GM21360 (cell line): Measurements from ENCODE around the gene G3BP2.

ENCODE experiments used
- ATAC-seq: cut with Tn5 transposase; IDR thresholded peaks from one replicate; pipeline ENCODE4 v1.9.1; 2021; ENCODE audit warnings: mild to moderate bottlenecking, moderate library complexity; ENCODE audit not compliant: unreplicated experiment

The G3BP2 gene

DNA sequence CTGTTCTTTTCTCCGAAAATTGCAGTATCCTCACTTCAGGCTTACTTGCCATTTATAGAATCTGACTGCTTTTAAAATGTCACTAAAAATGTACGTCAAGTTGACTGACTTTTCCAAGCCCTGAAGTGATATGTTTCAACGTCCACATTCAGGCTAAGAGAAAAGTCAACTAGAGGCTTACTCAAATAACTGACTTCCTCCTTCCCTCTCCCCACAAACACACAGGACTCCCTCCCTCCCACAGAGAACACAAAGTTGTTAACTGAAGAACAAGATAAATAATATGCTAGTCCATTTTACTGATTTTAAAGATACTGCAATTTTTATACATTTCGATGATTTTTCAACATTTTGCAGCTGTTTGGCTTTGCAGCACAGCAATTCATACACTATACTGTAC lies 29.1 kb downstream of the G3BP2 start:
- ATAC-seq, result no peak

DNA sequence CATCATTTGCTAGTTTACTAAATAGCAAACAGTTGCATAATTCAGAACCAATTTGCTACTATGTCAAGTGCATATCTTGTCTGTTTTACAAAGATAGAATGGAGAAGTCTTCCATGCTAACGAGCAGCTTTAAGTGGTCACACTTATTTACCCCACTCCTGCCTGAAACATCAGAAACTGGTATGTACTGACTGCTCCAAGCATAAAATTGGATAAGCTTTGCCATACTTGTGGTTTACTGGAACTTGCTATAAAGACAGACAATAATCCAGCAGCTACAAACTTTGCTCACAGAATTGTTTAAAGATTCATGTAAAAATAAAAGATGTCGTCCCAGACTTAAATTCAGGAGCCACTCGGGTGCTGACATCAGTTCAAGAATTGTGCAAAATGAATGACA lies 29.6 kb downstream of the G3BP2 start:
- ATAC-seq, result no peak

DNA sequence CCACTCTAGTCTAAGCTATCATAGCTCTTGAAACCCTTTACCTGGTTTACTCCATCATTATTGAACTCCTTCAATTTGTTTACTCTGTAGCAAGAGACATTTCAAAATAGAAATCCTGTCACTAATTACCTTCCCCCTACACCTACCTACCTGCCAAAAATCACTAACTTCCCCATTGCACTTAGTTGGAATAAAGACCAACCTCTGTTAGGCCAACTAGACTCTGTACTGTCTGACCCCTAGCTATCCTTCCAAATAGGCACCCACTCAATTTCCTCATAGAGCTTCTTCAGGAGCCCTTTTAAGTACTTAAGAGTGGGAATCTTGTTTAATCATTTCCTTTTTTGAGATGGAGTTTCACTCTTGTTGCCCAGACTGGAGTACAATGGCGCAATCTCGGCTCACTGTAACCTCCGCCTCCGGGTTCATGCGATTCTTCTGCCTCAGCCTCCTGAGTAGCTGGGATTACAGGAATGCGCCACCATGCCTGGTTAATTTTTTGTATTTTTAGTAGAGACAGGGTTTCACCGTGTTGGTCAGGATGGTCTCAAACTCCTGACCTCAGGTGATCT lies 34.0 kb downstream of the G3BP2 start:
- ATAC-seq, result no peak

DNA sequence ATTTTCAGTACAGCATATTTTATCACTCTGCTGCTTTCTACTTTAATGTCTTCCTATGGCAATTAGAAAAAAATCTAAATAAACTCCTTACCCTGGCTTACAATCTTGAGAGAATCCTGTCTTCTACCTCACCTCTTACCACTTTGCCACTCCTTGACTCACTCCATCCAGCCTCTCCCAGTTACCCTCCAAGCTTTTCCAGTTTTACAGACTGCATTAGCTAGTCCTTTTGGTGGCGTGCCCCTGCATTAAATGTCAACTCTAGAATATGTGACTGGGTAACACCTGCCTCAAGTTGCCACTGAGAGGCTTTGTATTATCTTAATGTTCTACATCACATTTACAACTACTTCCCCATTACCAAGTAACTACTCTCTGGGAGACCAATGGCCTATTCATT lies 35.4 kb downstream of the G3BP2 start:
- no peak for ATAC-seq

DNA sequence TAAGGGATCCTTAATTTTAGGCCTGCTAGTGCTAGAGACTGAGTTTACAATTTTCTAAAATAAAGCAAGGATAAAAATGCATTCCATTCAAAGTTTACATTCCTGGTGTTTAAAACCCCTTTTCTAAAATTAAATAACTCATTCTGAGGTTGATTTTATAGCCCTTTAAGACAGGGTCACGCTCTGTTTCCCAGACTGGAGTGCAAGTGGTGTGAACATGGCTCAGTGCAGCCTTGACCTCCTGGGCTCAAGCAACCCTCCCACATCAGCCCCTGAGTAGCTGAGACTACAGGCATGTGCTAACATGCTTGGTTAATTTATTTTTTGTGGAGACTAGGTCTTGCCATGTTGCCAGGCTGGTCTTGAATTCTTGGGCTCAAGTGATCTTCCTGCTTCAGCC lies 36.0 kb downstream of the G3BP2 start:
- no peak for ATAC-seq

DNA sequence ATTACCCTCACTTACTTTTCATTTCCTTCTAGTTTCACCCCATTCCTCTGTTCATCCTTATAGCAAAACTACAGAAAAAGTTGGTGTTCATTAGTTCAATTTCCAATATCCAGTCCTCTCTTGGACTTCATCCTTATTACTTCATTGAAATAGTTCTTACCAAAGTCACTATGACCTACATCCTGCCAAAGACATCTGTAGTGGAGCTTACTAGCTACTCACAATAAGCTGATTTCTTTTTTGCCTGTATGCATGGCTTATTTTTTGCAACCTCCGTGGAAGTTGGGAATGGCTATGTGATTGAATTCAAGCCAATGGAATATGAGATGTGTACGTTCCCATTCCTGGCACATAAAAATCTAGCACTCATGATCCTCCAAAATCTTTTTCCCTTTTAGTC lies 38.3 kb downstream of the G3BP2 start:
- no peak for ATAC-seq

DNA sequence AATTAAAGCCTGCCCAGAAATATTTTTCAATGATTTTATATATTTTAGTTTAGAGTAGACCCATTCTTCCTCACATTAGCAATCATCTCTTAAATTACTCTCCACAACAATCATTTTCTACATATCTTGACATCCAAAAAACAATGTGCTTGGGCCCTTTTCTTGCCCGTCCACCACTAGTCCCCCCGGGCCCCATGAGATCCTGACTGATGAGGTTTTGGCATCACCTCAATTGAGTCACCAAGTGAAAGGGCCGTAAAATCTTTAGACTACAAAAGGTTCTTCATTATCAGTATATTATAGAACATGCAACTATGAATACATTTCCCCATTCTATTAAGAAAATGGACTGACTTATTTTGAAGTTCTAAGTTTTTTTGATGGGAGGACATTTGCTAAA lies 38.9 kb downstream of the G3BP2 start:
- no peak for ATAC-seq

DNA sequence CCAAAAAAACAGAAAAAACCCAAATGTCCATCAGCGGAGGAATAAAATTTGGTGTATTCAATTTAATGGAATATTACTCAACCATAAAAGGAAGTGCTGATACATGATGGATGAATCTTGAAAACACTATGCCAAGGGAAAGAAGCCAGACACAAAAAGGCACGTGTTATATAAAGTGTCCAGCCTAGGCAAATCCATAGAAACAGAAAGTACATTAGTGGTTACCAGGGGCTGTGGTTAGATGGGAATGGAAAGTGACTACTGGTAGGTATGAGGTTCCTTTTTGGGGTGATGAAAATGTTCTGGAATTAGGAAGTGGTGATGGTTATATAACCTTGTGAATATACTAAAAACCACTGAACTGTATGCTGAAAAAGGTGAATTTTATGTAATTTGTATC lies 39.4 kb downstream of the G3BP2 start:
- ATAC-seq, result no peak

DNA sequence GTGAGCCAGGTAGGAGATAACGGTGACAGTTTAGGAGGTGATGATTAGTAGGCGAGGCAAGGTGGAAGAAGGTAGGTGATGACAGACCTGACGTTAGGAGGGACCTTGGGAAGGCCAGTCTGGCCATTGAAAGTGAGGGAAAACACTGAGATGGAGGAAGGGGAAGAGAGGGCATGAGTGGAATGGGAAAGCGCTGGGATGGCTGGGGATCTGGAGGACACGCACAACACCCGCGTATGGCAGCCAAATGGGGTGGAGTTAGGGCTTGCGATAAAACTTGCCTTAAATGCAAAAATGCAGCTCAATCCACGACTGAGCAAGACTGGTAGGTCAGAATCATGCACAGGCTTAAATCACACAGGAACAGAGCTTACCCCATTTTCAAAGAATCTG lies 42.3 kb downstream of the G3BP2 start:
- no peak for ATAC-seq

DNA sequence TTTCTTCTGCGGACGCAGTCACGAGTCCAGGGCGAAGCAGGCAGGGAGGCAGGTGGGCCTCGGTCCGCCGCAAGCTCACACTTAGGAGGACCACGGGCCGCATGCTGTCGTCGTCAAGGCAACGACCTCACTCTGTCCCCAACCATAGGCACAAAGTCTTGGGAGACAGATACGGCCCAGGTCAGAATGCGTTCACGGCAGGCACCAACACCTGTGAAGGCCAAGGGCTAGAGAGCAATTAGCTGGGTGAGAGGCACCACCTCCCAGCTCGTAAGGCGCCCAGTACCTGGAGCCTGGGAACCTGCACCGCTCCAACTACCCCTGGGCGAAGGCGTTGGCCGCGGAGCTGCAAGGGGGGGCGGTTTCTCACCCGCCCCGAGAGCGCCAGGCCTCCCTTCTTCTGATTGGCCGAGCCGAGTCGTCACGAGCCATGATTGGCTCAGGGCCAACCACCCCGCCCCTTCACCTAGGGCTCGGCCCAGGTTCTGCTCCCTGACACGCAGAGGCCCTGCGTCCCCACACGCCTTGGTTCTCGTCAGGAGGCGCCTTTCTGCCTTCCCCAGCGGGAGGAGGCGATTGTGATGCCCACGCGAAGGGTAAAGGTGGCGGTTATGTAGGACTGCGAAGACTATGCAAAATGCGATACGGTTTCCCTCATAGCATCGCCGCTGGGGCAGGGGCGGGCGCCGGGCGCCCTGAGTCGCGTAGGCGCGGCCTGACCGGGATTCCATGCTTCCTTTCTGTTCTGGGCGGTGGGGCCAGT lies 42.9 kb downstream of the G3BP2 start, which contains the start of gene CDKL2:
TSS of gene CDKL2 (minus strand) at position 355 of the 763 bp plus-strand sequence. CDS start 4,540 bp downstream, outside the sequence.
- ATAC-seq, result peak; percentile 98

DNA sequence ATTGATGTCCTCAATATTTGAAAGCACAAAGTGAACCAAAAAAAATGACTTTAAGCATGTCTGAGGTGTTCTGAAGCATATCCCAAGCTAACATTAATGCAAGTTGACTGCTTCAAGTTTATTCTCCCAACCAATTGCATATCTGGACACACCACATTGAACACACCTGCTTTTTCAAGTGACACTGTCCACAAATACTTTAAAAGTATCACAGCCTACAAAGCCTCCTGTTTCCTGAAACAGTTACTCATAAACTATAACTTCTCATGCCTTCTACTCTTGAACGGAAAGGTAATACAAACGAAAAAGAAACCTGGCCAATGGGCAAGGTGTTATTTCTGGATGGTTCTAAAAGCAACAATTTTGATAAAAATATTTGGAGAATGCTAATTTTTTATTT lies 44.0 kb downstream of the G3BP2 start:
- no peak for ATAC-seq

DNA sequence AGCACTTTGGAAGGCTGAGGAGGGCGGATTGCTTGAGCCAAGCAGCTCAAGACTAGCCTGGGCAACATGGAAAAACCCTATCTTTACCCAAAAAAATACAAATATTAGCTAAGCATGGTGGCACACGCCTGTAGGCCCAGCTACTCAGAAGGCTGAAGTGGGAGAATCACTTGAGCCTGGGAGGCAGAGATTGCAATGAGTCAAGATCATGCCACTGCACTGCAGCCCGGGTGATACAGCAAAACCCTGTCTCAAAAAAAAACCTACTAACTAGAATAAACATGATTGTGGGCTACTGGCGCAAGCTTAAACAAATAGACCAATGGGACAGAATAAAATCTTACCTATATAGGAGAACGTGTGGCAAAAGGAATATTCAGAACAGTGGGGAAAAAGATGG lies 50.2 kb downstream of the G3BP2 start:
- ATAC-seq, result no peak

DNA sequence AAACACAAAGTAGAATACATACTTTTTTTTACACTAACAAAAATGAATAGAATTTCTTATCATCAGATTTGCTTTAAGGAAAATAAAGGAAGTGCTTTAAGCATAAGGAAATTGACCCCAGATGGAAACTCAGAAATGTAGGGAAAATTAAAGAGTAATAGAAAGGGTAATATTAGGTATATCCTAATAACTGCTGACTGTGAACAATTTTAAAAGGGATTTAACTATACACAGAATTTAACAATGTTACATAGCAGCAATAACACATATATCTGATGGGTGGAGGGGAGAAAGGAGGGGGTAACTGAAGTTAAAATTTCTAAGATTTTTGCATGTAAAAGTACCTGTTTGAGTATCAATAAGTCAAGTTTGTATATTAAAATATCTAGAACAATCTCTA lies 51.5 kb downstream of the G3BP2 start:
- no peak for ATAC-seq

DNA sequence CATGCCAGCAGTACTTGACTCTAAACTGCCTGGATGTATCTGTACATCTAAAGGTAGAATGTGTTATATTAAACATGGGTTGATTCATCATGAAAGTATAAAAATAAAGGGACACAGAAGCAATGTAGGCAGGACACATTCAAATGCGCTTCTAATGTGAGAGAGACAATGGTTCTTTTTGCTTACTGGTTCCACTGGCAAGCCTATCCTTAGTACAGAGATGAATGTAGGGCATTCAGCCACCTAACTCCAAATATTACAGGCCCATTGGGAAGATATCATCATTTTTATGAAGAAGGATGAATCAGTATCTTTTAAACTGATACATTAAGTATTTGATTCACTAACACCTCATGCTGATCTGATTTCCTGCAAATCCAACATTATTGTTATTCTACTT lies 60.9 kb downstream of the G3BP2 start:
- ATAC-seq, result no peak

DNA sequence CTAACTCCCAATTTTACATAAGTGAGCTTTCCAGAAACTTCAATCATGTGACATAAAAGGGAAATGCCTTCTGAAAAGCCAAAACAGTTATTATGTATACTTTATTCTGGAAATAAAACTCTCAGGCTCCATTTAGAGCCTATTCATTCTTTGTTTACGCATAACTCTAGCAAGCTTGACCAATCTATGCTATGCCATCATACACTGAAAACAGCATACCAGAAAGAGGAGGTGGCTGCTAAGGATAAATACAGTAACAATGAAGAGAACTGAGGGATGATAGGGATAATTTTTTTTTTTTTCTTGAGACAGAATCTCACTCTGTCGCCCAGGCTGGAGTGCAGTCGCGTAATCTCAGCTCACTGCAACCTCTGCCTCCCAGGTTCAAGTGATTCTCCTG lies 67.3 kb downstream of the G3BP2 start:
- ATAC-seq, result no peak

DNA sequence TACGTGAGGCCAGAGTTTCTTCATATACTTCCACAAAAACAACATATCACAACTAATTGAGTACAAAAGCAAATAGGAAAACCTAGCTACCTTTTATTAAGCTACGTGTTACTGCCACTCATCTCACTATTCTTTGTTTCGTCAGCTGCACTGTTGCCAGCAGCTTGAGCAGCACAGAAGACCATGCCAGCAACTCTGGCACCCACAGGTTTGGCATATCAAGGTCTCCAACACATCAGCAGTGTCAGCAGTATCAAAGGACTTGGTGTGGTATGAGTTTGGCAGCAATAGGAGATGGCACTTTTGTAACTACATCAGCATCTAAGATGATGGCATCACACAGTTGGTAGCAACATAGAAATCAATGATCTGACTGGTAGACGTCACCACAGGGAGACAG lies 73.6 kb downstream of the G3BP2 start:
- ATAC-seq, result no peak

DNA sequence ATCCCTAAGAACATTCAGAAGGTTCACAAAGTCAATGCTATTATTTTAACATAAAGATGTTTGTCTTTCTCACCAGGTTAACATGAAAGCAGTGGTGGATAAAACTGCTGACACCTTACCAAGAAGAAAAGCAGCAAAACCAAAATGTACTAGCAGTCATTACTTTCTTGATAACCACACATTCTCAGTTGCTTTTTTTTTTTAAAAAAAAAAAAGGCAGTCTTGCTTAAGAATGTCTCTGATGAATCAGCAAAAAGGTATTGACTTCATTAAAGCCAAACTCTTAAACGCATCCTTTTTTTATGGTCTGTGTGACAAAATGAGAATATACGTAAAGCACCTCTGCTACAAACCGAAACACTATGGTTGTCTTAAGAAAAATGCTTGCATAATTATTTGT lies 74.8 kb downstream of the G3BP2 start:
- ATAC-seq, result no peak

DNA sequence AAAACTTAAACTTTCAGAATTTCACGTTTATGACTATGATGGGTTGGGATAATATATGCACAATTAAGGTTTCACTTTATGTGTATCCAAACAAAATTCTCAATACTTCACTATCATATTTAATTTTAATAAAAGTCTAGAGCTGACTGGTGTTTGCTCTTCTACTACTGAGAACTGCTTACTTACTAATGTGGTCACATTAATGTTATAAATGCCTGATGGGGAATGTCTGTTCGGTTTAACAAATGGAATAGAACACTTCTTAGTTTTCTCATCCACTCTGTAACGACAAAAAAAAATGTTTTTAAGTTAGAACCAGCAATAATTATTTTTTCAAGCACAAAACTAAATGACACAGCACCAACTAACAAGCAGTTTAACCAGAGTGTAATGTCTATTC lies 77.2 kb downstream of the G3BP2 start:
- ATAC-seq, result no peak

DNA sequence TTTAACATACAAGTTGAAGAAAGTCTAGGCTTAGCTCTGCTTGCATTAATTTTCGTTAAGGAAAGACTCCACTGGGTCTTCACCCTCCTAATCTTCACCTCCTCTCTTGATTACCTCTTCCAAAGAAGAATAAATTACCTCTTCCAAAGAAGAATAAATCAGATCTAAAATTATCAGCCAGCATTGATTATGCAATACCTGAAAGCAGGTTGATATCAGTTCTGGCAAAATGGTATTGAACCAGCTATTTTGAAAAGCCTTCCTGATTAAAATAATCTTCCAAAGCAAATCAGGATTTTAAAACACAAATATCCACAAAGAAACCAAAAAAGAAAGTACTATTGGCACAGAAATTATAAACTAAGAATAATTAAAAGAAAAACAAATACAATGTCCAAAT lies 79.8 kb downstream of the G3BP2 start:
- ATAC-seq, result no peak
